GM19023 (cell line): Measurements from ENCODE around the gene ZNF581.

Experiments used
- ATAC-seq: cut with Tn5 transposase; IDR thresholded peaks from one replicate; pipeline ENCODE4 v1.9.1; 2021; ENCODE audit warnings: mild to moderate bottlenecking, moderate library complexity; ENCODE audit not compliant: unreplicated experiment

The ZNF581 gene

DNA sequence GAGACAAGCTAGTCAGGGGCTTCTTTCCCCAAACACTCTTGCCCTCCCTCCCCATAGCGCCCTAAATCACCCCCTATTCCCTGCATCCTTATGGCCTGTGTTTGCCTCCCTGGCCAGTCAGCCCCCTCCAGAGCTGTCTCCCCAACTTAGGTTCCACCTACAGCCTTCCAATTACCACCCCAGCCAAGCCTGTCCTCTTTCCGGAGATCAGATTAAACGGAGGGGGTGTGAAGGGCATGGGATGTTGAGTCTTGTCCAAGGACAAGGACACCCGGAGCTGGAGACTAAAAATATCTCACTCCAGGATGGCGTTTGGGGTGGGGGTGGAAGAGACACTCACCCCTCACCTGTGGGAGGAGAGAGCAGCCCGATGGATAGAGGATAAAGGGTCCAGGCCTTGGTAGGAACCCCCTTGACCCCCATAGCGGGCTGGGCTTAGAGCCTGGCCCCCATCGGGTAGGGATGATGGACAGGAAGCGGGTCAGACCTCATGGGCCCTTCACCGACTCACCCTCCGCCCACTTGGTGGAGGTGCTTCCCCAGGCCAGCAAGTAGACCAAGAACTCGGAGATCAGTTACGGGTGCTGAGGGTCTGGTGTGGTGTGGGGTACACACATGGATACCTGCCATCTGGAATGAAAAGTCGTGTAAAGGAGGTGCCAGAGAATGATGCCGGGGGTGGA is 32.0 kb upstream of the ZNF581 start:
- ATAC-seq: no peak

DNA sequence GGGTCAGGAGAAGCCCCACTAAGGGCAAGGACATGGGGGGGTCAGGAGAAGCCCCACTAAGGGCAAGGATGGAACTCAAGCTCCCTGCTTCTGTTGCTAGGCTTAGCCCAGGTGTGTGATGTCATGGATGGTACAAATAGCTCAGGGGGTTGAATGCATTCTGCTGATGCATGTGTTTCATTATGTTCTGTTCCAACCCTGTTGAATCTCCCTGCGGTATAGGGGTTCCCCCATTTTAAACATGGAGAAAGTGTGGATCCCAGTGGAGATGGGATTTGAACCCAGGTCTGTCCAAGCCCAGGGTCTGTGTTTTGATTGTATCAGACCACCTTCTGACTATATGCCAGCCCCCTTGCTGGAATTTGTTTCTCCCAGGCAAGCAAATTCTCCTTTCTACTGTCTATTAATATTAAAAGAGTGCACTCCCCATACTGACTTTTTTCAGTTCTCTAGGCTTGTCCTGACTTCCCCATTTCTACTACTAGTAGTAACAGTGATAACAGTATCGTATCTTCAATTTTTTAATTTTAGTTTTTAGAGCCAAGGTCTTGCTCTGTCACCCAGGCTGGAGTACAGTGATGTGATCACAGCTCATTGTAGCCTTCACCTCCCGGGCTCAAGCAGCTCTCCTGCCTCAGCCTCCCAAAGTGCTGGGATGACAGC is 31.3 kb upstream of the ZNF581 start:
- ATAC-seq: no peak

- ATAC-seq: no peak
Measured at GRCh38 chr19:55613396-55613795, 30.1 kb upstream of the ZNF581 start.

GRCh38 chr19:55613930-55614710 is 29.3 kb upstream of the ZNF581 start:
- ATAC-seq: no peak

GRCh38 chr19:55614711-55615542 is 28.5 kb upstream of the ZNF581 start:
- no peak for ATAC-seq

- no peak for ATAC-seq
Measured at GRCh38 chr19:55615543-55616394, 27.7 kb upstream of the ZNF581 start.

- ATAC-seq: no peak
Measured at GRCh38 chr19:55616395-55616875, 27.0 kb upstream of the ZNF581 start.

- ATAC-seq: no peak
Measured at GRCh38 chr19:55617426-55617825, 26.0 kb upstream of the ZNF581 start.

GRCh38 chr19:55618426-55618825 is 25.0 kb upstream of the ZNF581 start:
- ATAC-seq: no peak

- ATAC-seq: no peak
Measured at GRCh38 chr19:55619286-55619685, 24.2 kb upstream of the ZNF581 start.

DNA sequence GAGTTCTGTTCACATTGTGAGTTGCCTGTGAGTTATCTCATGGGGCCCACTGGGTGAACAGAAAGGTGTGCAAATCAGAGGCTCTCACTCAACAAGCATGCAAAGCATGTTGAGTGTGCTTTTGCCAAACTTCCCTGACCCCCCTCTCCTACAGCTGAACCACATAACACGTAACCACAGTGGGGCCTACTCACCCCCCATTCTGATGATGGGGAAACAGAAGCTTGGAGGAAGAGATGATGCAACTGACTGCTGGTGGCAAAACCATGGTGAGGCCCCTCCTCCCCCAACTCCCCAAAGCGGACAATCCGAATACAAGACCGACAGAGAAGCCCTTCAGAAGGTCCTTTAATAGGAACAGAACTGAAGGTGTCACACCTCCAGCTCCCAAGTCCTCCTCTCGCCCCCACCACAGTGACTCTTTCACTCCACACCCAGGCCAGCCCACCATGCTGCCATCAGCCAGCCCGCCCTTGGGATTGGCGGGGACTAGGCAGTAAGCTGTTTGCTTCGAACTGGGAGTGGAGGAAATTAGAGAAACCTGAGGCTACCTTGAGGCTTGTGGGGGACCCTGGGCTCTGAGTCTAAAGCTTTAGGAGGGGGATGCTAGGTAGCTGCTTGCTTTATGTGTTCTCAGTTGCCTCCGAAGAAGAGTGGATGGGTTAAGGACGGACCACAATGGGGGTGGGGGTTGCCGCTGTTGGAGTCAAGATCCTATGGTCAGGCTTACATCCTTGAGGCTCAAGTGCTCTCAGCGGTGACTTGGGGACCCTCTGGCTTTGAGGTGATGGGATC is 22.8 kb upstream of the ZNF581 start:
- ATAC-seq: no peak

- no peak for ATAC-seq
Measured at GRCh38 chr19:55621205-55621672, 22.2 kb upstream of the ZNF581 start.

- ATAC-seq: no peak
Measured at GRCh38 chr19:55621673-55622231, 21.7 kb upstream of the ZNF581 start.

GRCh38 chr19:55622242-55622969 is 21.0 kb upstream of the ZNF581 start:
- no peak for ATAC-seq

DNA sequence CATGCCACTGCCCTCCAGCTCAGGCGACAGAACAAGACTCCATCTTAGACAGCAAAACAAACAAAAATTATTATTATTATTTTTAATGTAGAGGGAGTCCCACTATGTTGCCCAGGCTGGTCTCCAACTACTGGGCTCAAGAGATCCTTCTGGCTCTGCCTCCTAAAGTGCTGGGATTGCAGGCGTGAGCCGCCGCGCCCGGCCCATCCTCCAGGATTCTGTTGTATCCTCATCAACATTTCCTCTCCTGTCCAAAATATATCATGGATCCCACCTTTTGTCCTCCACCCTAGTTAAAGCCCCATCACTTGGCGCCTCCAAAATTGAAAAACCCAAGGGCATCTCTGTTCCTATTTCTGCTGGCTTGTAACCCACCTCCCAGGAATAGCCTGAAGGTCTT is 20.3 kb upstream of the ZNF581 start:
- ATAC-seq: no peak

- ATAC-seq: no peak
Measured at GRCh38 chr19:55623561-55623960, 19.9 kb upstream of the ZNF581 start.

GRCh38 chr19:55624109-55625003 is 19.1 kb upstream of the ZNF581 start, which contains the start of gene ZNF784:
ZNF784 (minus strand) TSS chr19:55624566; CDS start chr19:55624561, 5 bp downstream.
- peak; percentile 70 for ATAC-seq
